ENCODE results near the gene UBE2E2. TPM values are rescaled to one million over a fixed set of nuclear protein-coding genes. Genes with fewer than 3 reads are reported as not detected.

Gene UBE2E2
- total RNA-seq, 2 donors from 2014 or later, result 23.2 to 34.5 TPM

DNA sequence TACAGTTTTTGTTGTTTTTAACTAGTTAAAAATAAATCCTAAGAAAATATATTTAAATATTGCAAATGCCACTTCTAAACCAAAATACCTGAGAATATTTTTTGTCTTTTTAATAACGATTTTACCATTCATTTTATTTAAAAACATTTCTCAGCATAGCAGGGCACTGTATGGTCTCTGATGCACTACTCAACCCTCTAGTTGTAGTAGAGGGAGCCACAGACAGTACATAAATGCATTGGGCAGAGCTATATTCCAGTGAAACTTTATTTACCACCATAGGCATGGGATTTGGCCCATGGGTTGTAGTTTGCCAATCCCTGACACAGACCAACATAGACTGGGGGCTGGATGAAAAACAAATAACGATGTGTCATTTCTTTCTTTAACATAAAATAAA, 388.2 kb downstream of the UBE2E2 start:
- no peak overlapping the region for H3K27ac Mint-ChIP-seq
- H3K4me3 Mint-ChIP-seq, result no peak overlapping the region
- no peaks in the 10 kb centered on the region for H3K27me3 Mint-ChIP-seq (ENCODE audit: insufficient read depth)
- H3K36me3 ChIP-seq (ENCODE audit: control insufficient read depth, insufficient read depth, low read length), result peaks cover 2% of the 10 kb centered on the region
- H3K9me3 Mint-ChIP-seq, result peaks cover 2% of the 10 kb centered on the region
- TF ChIP-seq, protein P1, sequence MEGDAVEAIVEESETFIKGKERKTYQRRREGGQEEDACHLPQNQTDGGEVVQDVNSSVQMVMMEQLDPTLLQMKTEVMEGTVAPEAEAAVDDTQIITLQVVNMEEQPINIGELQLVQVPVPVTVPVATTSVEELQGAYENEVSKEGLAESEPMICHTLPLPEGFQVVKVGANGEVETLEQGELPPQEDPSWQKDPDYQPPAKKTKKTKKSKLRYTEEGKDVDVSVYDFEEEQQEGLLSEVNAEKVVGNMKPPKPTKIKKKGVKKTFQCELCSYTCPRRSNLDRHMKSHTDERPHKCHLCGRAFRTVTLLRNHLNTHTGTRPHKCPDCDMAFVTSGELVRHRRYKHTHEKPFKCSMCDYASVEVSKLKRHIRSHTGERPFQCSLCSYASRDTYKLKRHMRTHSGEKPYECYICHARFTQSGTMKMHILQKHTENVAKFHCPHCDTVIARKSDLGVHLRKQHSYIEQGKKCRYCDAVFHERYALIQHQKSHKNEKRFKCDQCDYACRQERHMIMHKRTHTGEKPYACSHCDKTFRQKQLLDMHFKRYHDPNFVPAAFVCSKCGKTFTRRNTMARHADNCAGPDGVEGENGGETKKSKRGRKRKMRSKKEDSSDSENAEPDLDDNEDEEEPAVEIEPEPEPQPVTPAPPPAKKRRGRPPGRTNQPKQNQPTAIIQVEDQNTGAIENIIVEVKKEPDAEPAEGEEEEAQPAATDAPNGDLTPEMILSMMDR (conservative IDR thresholded peaks at IDR 0.05), result no peak
- H3K36me3 Mint-ChIP-seq (ENCODE audit: low read depth), result peaks cover 2% of the 10 kb centered on the region
- H3K4me1 Mint-ChIP-seq, result no peaks in the 10 kb centered on the region
- no peak overlapping the region for H3K27ac ChIP-seq (ENCODE audit: low read depth, low read length)
- H3K27me3 ChIP-seq (ENCODE audit: control insufficient read depth, insufficient read depth, low read length, poor library complexity, severe bottlenecking), result no peaks in the 10 kb centered on the region
- no peak overlapping the region for H3K4me3 ChIP-seq (ENCODE audit: low read length)
- 94 to 100% methylated on average over 1 to 2 of the region's 2 CpGs for WGBS, 2 experiments (ENCODE audit: insufficient coverage in 1 of 2, insufficient read length in 1 of 2)
- H3K9me3 ChIP-seq (ENCODE audit: control insufficient read depth, low read length), result peaks cover 4% of the 10 kb centered on the region
- no peak overlapping the region for H3K9ac ChIP-seq (ENCODE audit: extremely low read depth, low read length, poor library complexity, severe bottlenecking)
- no peaks in the 10 kb centered on the region for H3K4me1 ChIP-seq (ENCODE audit: control insufficient read depth, insufficient read depth, low read length)
- no peak for DNase-seq

DNA sequence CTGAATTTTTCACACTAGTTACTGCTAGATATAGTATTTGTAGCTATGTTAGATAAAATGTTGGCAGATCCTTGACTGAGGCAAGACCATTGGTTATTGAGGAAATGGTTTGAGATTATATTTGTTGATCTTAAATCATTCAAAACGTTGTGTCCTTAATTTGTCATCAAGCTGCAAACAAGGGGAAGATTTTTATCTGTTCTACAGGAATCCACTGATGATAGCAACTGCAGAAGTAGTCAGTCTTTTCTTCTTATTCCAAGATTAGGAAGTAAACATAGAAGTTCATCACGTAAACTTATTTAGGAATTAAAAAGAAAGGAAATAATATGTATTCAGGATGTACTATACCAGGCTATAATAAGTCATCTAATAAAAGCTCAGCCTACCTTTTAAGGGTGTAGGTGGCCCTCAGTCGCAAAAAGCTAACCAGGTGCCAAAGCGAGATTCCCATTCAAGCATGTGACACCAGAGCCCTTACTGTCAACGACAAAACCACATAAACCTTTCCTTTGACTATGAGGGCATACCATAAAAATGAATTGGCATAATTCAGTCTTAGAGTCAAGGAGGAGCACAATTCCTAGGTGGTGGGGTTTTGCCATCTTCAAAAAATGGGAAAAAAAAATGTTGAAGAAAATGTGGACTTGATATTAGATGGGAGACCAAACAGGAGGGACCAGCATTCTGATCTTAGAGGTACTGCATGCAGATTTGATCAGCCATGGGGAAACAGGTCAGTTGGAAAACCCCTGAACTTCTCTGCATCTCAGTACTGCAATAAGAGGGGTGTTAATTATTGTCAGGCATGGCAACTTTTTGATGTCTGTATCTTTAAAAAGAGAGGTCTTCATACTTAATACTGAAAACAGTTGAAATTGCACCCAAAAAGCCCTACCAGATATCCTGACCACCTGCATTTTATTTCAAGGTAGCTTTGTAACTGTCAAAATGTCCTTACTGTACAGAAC, 390.1 kb downstream of the UBE2E2 start:
- H3K4me1 ChIP-seq (ENCODE audit: control insufficient read depth, insufficient read depth, low read length), result no peaks in the 10 kb centered on the region
- TF ChIP-seq, protein P1 (conservative IDR thresholded peaks at IDR 0.05), result no peak
- no peak overlapping the region for H3K9ac ChIP-seq (ENCODE audit: extremely low read depth, low read length, poor library complexity, severe bottlenecking)
- no peak overlapping the region for H3K4me3 ChIP-seq (ENCODE audit: low read length)
- H3K36me3 ChIP-seq (ENCODE audit: control insufficient read depth, insufficient read depth, low read length), result peaks cover 7% of the 10 kb centered on the region
- no peaks in the 10 kb centered on the region for H3K27me3 ChIP-seq (ENCODE audit: control insufficient read depth, insufficient read depth, low read length, poor library complexity, severe bottlenecking)
- DNase-seq, result no peak
- H3K27ac Mint-ChIP-seq, result no peak overlapping the region
- 70 to 92% methylated on average over 2 to 4 of the region's 5 CpGs for WGBS, 2 experiments (ENCODE audit: insufficient coverage in 1 of 2, insufficient read length in 1 of 2)
- H3K36me3 Mint-ChIP-seq (ENCODE audit: low read depth), result peaks cover 8% of the 10 kb centered on the region
- no peaks in the 10 kb centered on the region for H3K4me1 Mint-ChIP-seq
- H3K27me3 Mint-ChIP-seq (ENCODE audit: insufficient read depth), result no peaks in the 10 kb centered on the region
- peaks cover 10% of the 10 kb centered on the region for H3K9me3 ChIP-seq (ENCODE audit: control insufficient read depth, low read length)
- H3K9me3 Mint-ChIP-seq, result peaks cover 9% of the 10 kb centered on the region
- H3K4me3 Mint-ChIP-seq, result no peak overlapping the region
- no peak overlapping the region for H3K27ac ChIP-seq (ENCODE audit: low read depth, low read length)

DNA sequence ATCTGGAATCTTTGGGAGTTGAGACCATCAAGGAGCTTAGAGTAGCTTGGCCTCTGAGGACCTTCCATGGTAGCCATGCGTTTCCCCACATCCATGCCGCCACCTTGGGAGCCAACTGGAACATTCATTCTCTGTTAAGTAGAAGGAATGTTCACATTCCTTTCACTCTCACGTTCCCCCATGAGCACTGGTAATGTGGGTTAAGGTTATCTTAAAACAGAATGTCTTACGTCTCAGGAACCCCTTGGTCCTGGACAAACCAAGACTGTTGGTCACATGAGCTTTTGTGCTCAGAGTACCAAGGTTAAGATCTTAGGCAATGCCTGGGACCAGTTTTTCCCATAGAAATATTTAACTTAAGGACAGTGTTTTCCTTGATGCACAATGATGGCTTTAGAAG, 390.9 kb downstream of the UBE2E2 start:
- TF ChIP-seq, protein P1 (conservative IDR thresholded peaks at IDR 0.05), result no peak
- peaks cover 7% of the 10 kb centered on the region for H3K36me3 ChIP-seq (ENCODE audit: control insufficient read depth, insufficient read depth, low read length)
- H3K4me3 ChIP-seq (ENCODE audit: low read length), result no peak overlapping the region
- peaks cover 10% of the 10 kb centered on the region for H3K9me3 ChIP-seq (ENCODE audit: control insufficient read depth, low read length)
- Mint-ChIP-seq H3K9me3 (peaks cover 9% of the 10 kb centered on the region), H3K36me3 (ENCODE audit: low read depth) (peaks cover 8% of the 10 kb centered on the region), H3K27me3 (ENCODE audit: insufficient read depth) (no peaks in the 10 kb centered on the region), H3K4me3 (no peak overlapping the region), H3K27ac (no peak overlapping the region), H3K4me1 (no peaks in the 10 kb centered on the region)
- H3K9ac ChIP-seq (ENCODE audit: extremely low read depth, low read length, poor library complexity, severe bottlenecking), result no peak overlapping the region
- no peaks in the 10 kb centered on the region for H3K27me3 ChIP-seq (ENCODE audit: control insufficient read depth, insufficient read depth, low read length, poor library complexity, severe bottlenecking)
- H3K27ac ChIP-seq (ENCODE audit: low read depth, low read length), result no peak overlapping the region
- no peak for DNase-seq
- 64 to 86% methylated on average over 1 to 4 of the region's 4 CpGs for WGBS, 2 experiments (ENCODE audit: insufficient coverage in 1 of 2, insufficient read length in 1 of 2)
- no peaks in the 10 kb centered on the region for H3K4me1 ChIP-seq (ENCODE audit: control insufficient read depth, insufficient read depth, low read length)
